ENCODE results near the gene CCL3.

CCL3 gene

GRCh38 chr17:36132421-36132831 is 42.5 kb upstream of the CCL3 start:
- H3K27me3 Mint-ChIP-seq (ENCODE audit: low read depth, poor library complexity), result peaks cover 15% of the 10 kb centered on the region
- TF ChIP-seq CTCF (IDR thresholded peaks at IDR 0.05), result no peak

GRCh38 chr17:36131931-36132330 is 42.0 kb upstream of the CCL3 start:
- Mint-ChIP-seq H3K27me3 (ENCODE audit: low read depth, poor library complexity) (peaks cover 15% of the 10 kb centered on the region), H3K36me3 (ENCODE audit: low read depth) (no peaks in the 10 kb centered on the region), H3K27ac (no peak overlapping the region), H3K9me3 (peaks cover 2% of the 10 kb centered on the region), H3K4me3 (no peak overlapping the region), H3K4me1 (peaks cover 9% of the 10 kb centered on the region)
- no peak for DNase-seq
- TF ChIP-seq CTCF (IDR thresholded peaks at IDR 0.05), result no peak

More at GRCh38 chr17:36132421-36132831, 42.5 kb upstream of the CCL3 start:
- no peak for DNase-seq
- H3K9me3 Mint-ChIP-seq, result no peaks in the 10 kb centered on the region
- peaks cover 9% of the 10 kb centered on the region for H3K4me1 Mint-ChIP-seq
- H3K36me3 Mint-ChIP-seq (ENCODE audit: low read depth), result no peaks in the 10 kb centered on the region
- H3K27ac Mint-ChIP-seq, result no peak overlapping the region
- no peak overlapping the region for H3K4me3 Mint-ChIP-seq

- TF ChIP-seq CTCF (IDR thresholded peaks at IDR 0.05), result no peak
- DNase-seq, result no peak
- Mint-ChIP-seq H3K4me3 (no peak overlapping the region), H3K27me3 (ENCODE audit: low read depth, poor library complexity) (peaks cover 15% of the 10 kb centered on the region), H3K27ac (peak overlapping the region; percentile 32), H3K36me3 (ENCODE audit: low read depth) (no peaks in the 10 kb centered on the region), H3K4me1 (peaks cover 9% of the 10 kb centered on the region), H3K9me3 (peaks cover 7% of the 10 kb centered on the region)
Observed at GRCh38 chr17:36131421-36131820, 41.5 kb upstream of the CCL3 start.

- H3K4me1 Mint-ChIP-seq, result peaks cover 9% of the 10 kb centered on the region
- H3K27me3 Mint-ChIP-seq (ENCODE audit: low read depth, poor library complexity), result peaks cover 21% of the 10 kb centered on the region
- H3K36me3 Mint-ChIP-seq (ENCODE audit: low read depth), result no peaks in the 10 kb centered on the region
- no peak overlapping the region for H3K27ac Mint-ChIP-seq
- TF ChIP-seq CTCF (IDR thresholded peaks at IDR 0.05), result no peak
- H3K9me3 Mint-ChIP-seq, result peaks cover 18% of the 10 kb centered on the region
- no peak overlapping the region for H3K4me3 Mint-ChIP-seq
- no peak for DNase-seq
Observed at GRCh38 chr17:36130346-36130745, 40.4 kb upstream of the CCL3 start.

GRCh38 chr17:36129616-36130015 is 39.7 kb upstream of the CCL3 start:
- H3K9me3 Mint-ChIP-seq, result peaks cover 18% of the 10 kb centered on the region
- H3K27me3 Mint-ChIP-seq (ENCODE audit: low read depth, poor library complexity), result peaks cover 22% of the 10 kb centered on the region
- DNase-seq, result no peak
- no peak overlapping the region for H3K27ac Mint-ChIP-seq
- no peak for TF ChIP-seq CTCF (IDR thresholded peaks at IDR 0.05)
- H3K4me3 Mint-ChIP-seq, result no peak overlapping the region
- H3K36me3 Mint-ChIP-seq (ENCODE audit: low read depth), result no peaks in the 10 kb centered on the region
- H3K4me1 Mint-ChIP-seq, result peaks cover 9% of the 10 kb centered on the region

- Mint-ChIP-seq H3K4me1 (peaks cover 9% of the 10 kb centered on the region), H3K36me3 (ENCODE audit: low read depth) (no peaks in the 10 kb centered on the region), H3K9me3 (peaks cover 18% of the 10 kb centered on the region), H3K27me3 (ENCODE audit: low read depth, poor library complexity) (peaks cover 17% of the 10 kb centered on the region), H3K4me3 (no peak overlapping the region), H3K27ac (no peak overlapping the region)
- DNase-seq, result no peak
- no peak for TF ChIP-seq CTCF (IDR thresholded peaks at IDR 0.05)
Observed at GRCh38 chr17:36128411-36128978, 38.6 kb upstream of the CCL3 start.
